Loucy (cell line): ENCODE measurements around the gene APOE.

Experiments
- H2AFZ ChIP-seq: fragments of 200-600 bp; sonication (generic); 2 replicates; pipeline ENCODE4 v1.6.0; 2016; ENCODE audit warnings: antibody characterized with exemption, mild to moderate bottlenecking, low read length, moderate library complexity
- H3F3A ChIP-seq: fragments of 200-600 bp; 2 replicates; pipeline ENCODE4 v1.6.0; 2016; ENCODE audit warnings: antibody characterized with exemption, low read depth, mild to moderate bottlenecking
- H3K27me3 ChIP-seq: fragments of 200-600 bp; sonication (generic); 2 replicates; pipeline ENCODE4 v1.6.1; 2014; ENCODE audit warnings: low read length, mild to moderate bottlenecking; ENCODE audit not compliant: insufficient read depth, poor library complexity, severe bottlenecking
- H3K36me3 ChIP-seq: fragments of 200-600 bp; sonication (generic); 2 replicates; pipeline ENCODE4 v1.6.1; 2016; ENCODE audit warnings: low read length; ENCODE audit not compliant: insufficient read depth
- H3K4me1 ChIP-seq: fragments of 200-600 bp; sonication (generic); 2 replicates; pipeline ENCODE4 v1.5.1; 2014; ENCODE audit warnings: low read length, mild to moderate bottlenecking; ENCODE audit not compliant: insufficient read depth, poor library complexity, severe bottlenecking
- H3K4me2 ChIP-seq: fragments of 200-600 bp; sonication (generic); 2 replicates; pipeline ENCODE4 v1.6.0; 2014; ENCODE audit warnings: antibody characterized with exemption, low read length, low read depth, mild to moderate bottlenecking; ENCODE audit not compliant: poor library complexity, severe bottlenecking
- H3K4me3 ChIP-seq: fragments of 200-600 bp; sonication (generic); 2 replicates; pipeline ENCODE4 v1.5.1; 2014; ENCODE audit warnings: low read length, mild to moderate bottlenecking, mixed read lengths; ENCODE audit not compliant: poor library complexity, severe bottlenecking
- H3K79me2 ChIP-seq: fragments of 200-600 bp; sonication (generic); 2 replicates; pipeline ENCODE4 v1.6.1; 2014; ENCODE audit warnings: low read length; ENCODE audit not compliant: insufficient read depth
- H3K9ac ChIP-seq: fragments of 200-600 bp; sonication (generic); 2 replicates; pipeline ENCODE4 v1.6.0; 2014; ENCODE audit warnings: mild to moderate bottlenecking, low read depth, low read length, moderate library complexity; ENCODE audit not compliant: poor library complexity, severe bottlenecking
- H3K9me2 ChIP-seq: fragments of 200-600 bp; sonication (generic); replicated peaks from 2 replicates; pipeline ENCODE4 v1.6.1; 2016; ENCODE audit warnings: low read depth, low read length, mixed read lengths
- H3K9me3 ChIP-seq: fragments of 200-600 bp; sonication (generic); 2 replicates; pipeline ENCODE4 v1.6.1; 2014; ENCODE audit warnings: mild to moderate bottlenecking, antibody characterized with exemption, low read length, low read depth; ENCODE audit not compliant: insufficient read depth
- H4K20me1 ChIP-seq: fragments of 200-600 bp; sonication (generic); 2 replicates; pipeline ENCODE4 v1.6.0; 2014; ENCODE audit warnings: antibody characterized with exemption, low read length, mild to moderate bottlenecking; ENCODE audit not compliant: insufficient read depth, poor library complexity, severe bottlenecking
- EZH2phosphoT487 ChIP-seq: fragments of 200-600 bp; IDR thresholded peaks from 2 replicates; pipeline ENCODE4 v1.6.1; 2018; ENCODE audit warnings: antibody characterized with exemption, mild to moderate bottlenecking, moderate library complexity, borderline replicate concordance
- TF ChIP-seq, protein P1 (sequence below): fragments of 200-600 bp; sonication (generic); conservative IDR thresholded peaks from 2 replicates; pipeline ENCODE4 v1.5.1; 2014; ENCODE audit warnings: mild to moderate bottlenecking, antibody characterized with exemption, low read length

The APOE gene

DNA sequence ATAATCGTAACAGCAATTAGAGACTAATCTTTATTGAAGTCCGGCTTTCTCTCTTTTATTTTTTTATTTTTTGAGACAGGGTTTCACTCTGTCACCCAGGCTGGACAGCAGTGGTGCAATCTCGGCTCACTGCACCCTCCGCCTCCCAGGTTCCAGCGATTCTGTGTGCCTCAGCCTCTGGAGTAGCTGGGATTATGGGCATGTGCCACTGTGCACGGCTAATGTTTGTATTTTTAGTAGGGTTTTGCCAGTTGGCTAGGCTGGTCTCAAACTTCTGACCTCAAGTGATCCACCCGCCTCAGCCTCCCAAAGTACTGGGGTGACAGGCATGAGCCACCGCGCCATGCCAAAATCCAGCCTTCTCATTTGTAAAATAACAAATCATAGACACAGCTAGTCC lies 44.0 kb downstream of the APOE start:
- H3K4me1 ChIP-seq: peaks cover 6% of the 10 kb centered on the region

DNA sequence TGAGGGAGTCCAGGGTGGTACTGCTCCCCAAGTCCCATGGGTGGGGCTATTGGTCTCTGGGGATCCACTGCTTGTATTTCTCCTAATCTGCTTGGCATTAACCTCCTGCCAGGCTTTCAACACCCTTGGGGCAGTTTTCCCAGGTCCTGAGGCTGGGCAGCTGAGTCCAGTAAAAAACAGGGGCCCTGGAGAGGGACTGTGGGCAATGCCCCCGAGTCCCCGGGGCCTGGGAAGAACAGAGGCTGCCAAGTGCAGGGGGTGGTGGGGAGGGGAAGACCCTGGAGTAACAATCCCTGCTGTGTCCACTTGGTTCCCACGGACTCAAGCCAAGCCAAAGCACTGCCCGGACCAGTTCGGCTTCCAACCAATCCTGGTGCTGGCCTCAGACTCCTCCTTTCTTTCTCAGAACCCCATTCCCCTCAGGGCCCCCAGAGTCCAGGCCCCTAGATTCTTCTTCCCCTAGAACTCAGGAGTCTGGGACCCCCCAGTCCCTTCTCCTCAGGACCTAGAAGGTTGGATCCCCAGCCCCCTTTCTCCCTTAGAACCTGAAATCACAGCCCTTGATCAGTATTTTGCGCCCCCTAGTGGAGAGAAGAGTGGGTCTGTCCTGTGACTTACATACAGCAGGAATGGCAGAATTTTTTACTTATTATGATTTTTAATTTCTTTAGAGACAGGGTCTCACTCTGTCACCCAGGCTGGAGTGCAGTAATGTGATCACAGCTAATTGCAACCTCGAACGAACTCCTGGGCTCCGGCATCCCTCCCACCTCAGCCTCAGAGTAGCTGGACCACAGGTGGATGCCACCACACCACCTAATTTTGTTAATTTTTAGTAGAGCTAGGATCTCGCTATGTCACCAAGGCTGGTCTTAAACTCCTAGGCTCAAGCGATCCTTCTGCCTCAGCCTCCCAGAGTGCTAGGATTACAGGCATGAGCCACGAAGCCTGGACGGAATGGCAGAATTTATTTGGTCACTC lies 45.9 kb downstream of the APOE start:
- no peak for TF ChIP-seq EZH2phosphoT487
- TF ChIP-seq, protein P1, sequence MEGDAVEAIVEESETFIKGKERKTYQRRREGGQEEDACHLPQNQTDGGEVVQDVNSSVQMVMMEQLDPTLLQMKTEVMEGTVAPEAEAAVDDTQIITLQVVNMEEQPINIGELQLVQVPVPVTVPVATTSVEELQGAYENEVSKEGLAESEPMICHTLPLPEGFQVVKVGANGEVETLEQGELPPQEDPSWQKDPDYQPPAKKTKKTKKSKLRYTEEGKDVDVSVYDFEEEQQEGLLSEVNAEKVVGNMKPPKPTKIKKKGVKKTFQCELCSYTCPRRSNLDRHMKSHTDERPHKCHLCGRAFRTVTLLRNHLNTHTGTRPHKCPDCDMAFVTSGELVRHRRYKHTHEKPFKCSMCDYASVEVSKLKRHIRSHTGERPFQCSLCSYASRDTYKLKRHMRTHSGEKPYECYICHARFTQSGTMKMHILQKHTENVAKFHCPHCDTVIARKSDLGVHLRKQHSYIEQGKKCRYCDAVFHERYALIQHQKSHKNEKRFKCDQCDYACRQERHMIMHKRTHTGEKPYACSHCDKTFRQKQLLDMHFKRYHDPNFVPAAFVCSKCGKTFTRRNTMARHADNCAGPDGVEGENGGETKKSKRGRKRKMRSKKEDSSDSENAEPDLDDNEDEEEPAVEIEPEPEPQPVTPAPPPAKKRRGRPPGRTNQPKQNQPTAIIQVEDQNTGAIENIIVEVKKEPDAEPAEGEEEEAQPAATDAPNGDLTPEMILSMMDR: peak; percentile 88
- no peaks in the 10 kb centered on the region for H3K9me2 ChIP-seq
- H3K27me3 ChIP-seq: no peaks in the 10 kb centered on the region
- H2AFZ ChIP-seq: no peak overlapping the region
- no peaks in the 10 kb centered on the region for H3K9me3 ChIP-seq
- no peak overlapping the region for H3K4me2 ChIP-seq
- H3K36me3 ChIP-seq: no peaks in the 10 kb centered on the region
- H3K9ac ChIP-seq: no peak overlapping the region
- H3F3A ChIP-seq: no peaks in the 10 kb centered on the region
- peaks cover 10% of the 10 kb centered on the region for H4K20me1 ChIP-seq
- H3K79me2 ChIP-seq: peaks cover 18% of the 10 kb centered on the region
- H3K4me1 ChIP-seq: peaks cover 14% of the 10 kb centered on the region
- no peak overlapping the region for H3K4me3 ChIP-seq

More for the DNA sequence above, 44.0 kb downstream of the APOE start:
- Histone ChIP-seq H3K4me3 (no peak overlapping the region), H3F3A (no peaks in the 10 kb centered on the region), H3K9me3 (no peaks in the 10 kb centered on the region), H3K79me2 (peaks cover 5% of the 10 kb centered on the region; the same call in 1 of the 2 replicates), H3K36me3 (no peaks in the 10 kb centered on the region), H3K4me2 (no peak overlapping the region), H3K27me3 (no peaks in the 10 kb centered on the region), H3K9me2 (no peaks in the 10 kb centered on the region), H3K9ac (no peak overlapping the region), H2AFZ (no peak overlapping the region), H4K20me1 (no peaks in the 10 kb centered on the region)
- TF ChIP-seq, protein P1: no peak
- no peak for TF ChIP-seq EZH2phosphoT487

DNA sequence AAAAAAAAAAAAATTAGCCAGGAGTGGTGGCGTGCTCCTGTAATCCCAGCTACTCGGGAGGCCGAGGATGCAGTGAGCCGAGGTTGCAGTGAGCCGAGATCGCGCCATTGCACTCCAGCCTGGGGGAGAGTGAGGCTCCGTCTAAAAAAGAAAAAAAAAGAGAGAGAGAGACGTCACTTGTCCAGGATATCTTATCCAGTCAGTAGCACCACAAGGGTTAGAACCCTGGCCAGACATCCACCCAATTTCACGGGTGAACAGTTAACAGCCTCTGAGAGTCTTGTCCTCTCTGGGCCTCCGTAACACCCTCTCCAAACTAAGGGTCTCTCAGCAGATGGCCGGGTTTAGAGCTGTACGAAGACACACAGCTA lies 48.7 kb downstream of the APOE start:
- Histone ChIP-seq H2AFZ (peak overlapping the region; percentile 97), H3F3A (no peaks in the 10 kb centered on the region), H3K4me3 (peak overlapping the region; percentile 95), H3K4me1 (peaks cover 39% of the 10 kb centered on the region), H3K9ac (peak overlapping the region; percentile 91), H3K4me2 (peak overlapping the region; percentile 91), H4K20me1 (peaks cover 18% of the 10 kb centered on the region), H3K79me2 (peaks cover 46% of the 10 kb centered on the region), H3K27me3 (no peaks in the 10 kb centered on the region), H3K9me3 (no peaks in the 10 kb centered on the region), H3K36me3 (no peaks in the 10 kb centered on the region), H3K9me2 (no peaks in the 10 kb centered on the region)
- TF ChIP-seq, protein P1: no peak
- TF ChIP-seq EZH2phosphoT487: no peak
